ENCODE measurements around the gene NAA40. TPM values are rescaled to one million over a fixed set of nuclear protein-coding genes. Genes with fewer than 3 reads are reported as not detected.

NAA40 gene
- total and polyA plus RNA-seq, 2 of the 13 experiments (the other 11 are each of a cell fraction or from before 2014, with no cell fraction given): 11.1 to 17.9 TPM

GRCh38 chr11:63920126-63920938, 18.5 kb upstream of the NAA40 start (continued):
- TF ChIP-seq ZFP91 (CRISPR knock-in tag; IDR thresholded peaks at IDR 0.05; ENCODE audit: borderline replicate concordance) (no peak; the same call in 1 of the 2 replicates), ZNF772 (CRISPR knock-in tag; IDR thresholded peaks at IDR 0.05) (0 out of 2 replicates have a peak, but pooled peaks have one; percentile 2), MYPOP (CRISPR knock-in tag; IDR thresholded peaks at IDR 0.05) (0 out of 2 replicates have a peak, but pooled peaks have one; percentile 7), ZFP82 (CRISPR knock-in tag; IDR thresholded peaks at IDR 0.05; ENCODE audit: borderline replicate concordance) (no peak), ZNF234 (CRISPR knock-in tag; conservative IDR thresholded peaks at IDR 0.05) (no peak), SAP130 (CRISPR knock-in tag; IDR thresholded peaks at IDR 0.05; ENCODE audit: low read depth) (peak; percentile 82), KDM5A (IDR thresholded peaks at IDR 0.05; ENCODE audit: borderline replicate concordance, low read length) (no peak), ETV5 (CRISPR knock-in tag; IDR thresholded peaks at IDR 0.05; ENCODE audit: borderline replicate concordance) (peak; percentile 63; the same call in 1 of the 2 replicates), ZBTB34 (CRISPR knock-in tag; IDR thresholded peaks at IDR 0.05) (no peak), TMF1 (CRISPR knock-in tag; IDR thresholded peaks at IDR 0.05; ENCODE audit: low read depth) (no peak), RBFOX2 (IDR thresholded peaks at IDR 0.05; ENCODE audit: low read depth, low read length) (peak; percentile 52), ZNF770 (CRISPR knock-in tag; IDR thresholded peaks at IDR 0.05) (0 out of 2 replicates have a peak, but pooled peaks have one; percentile 46), ZNF230 (CRISPR knock-in tag; IDR thresholded peaks at IDR 0.05) (0 out of 2 replicates have a peak, but pooled peaks have one; percentile 22), FOXJ3 (CRISPR knock-in tag; IDR thresholded peaks at IDR 0.05; ENCODE audit: borderline replicate concordance) (no peak), ZGPAT (CRISPR knock-in tag; IDR thresholded peaks at IDR 0.05) (peak; percentile 6; the same call in 1 of the 2 replicates), PITX1 (CRISPR knock-in tag; IDR thresholded peaks at IDR 0.05) (no peak), ZNF337 (CRISPR knock-in tag; IDR thresholded peaks at IDR 0.05; ENCODE audit: borderline replicate concordance, low read depth) (no peak), GPN1 (CRISPR knock-in tag; IDR thresholded peaks at IDR 0.05; ENCODE audit: borderline replicate concordance) (no peak), ZNF441 (CRISPR knock-in tag; IDR thresholded peaks at IDR 0.05; ENCODE audit: borderline replicate concordance) (no peak), MIER2 (CRISPR knock-in tag; IDR thresholded peaks at IDR 0.05) (no peak), CBX5 (CRISPR knock-in tag; IDR thresholded peaks at IDR 0.05; ENCODE audit: borderline replicate concordance) (no peak)
